ENCODE data around the gene RPAP3. TPM values are rescaled to one million over a fixed set of nuclear protein-coding genes. Genes with fewer than 3 reads are reported as not detected.

Gene RPAP3
- total RNA-seq, 1 donor from 2014 or later = 30.1 TPM

- no peak for DNase-seq (ENCODE audit: low read depth)
These were observed 12.7 kb upstream of the RPAP3 start for GRCh38 chr12:47718531-47718930.

- DNase-seq (ENCODE audit: low read depth) = peak; percentile 69
These were observed 11.8 kb upstream of the RPAP3 start for GRCh38 chr12:47717443-47718193.

- DNase-seq (ENCODE audit: low read depth) = no peak
These were observed 11.2 kb upstream of the RPAP3 start for GRCh38 chr12:47717046-47717442.

GRCh38 chr12:47715877-47716548 is 10.2 kb upstream of the RPAP3 start:
- DNase-seq (ENCODE audit: low read depth) = no peak

GRCh38 chr12:47715393-47715876 is 9.6 kb upstream of the RPAP3 start:
- DNase-seq (ENCODE audit: low read depth) = peak; percentile 58

GRCh38 chr12:47714826-47715386 is 9.1 kb upstream of the RPAP3 start:
- DNase-seq (ENCODE audit: low read depth) = no peak

- no peak for DNase-seq (ENCODE audit: low read depth)
These were observed 6.3 kb upstream of the RPAP3 start for GRCh38 chr12:47712171-47712570.

- DNase-seq (ENCODE audit: low read depth) = no peak
These were observed 5.6 kb upstream of the RPAP3 start for GRCh38 chr12:47711448-47711847.

GRCh38 chr12:47710278-47710677 is 4.4 kb upstream of the RPAP3 start:
- DNase-seq (ENCODE audit: low read depth) = no peak

GRCh38 chr12:47709671-47710070 is 3.8 kb upstream of the RPAP3 start:
- DNase-seq (ENCODE audit: low read depth) = no peak

GRCh38 chr12:47709237-47709636 is 3.4 kb upstream of the RPAP3 start:
- DNase-seq (ENCODE audit: low read depth) = no peak

- DNase-seq (ENCODE audit: low read depth) = no peak
These were observed 2.2 kb upstream of the RPAP3 start for GRCh38 chr12:47707905-47708543.

GRCh38 chr12:47707355-47707754 is 1.5 kb upstream of the RPAP3 start:
- DNase-seq (ENCODE audit: low read depth) = no peak

- no peak for DNase-seq (ENCODE audit: low read depth)
These were observed 633 bp downstream of the RPAP3 start for GRCh38 chr12:47705229-47705565.

GRCh38 chr12:47704719-47705118 is 1.1 kb downstream of the RPAP3 start:
- no peak for DNase-seq (ENCODE audit: low read depth)

GRCh38 chr12:47700263-47700662 is 5.6 kb downstream of the RPAP3 start:
- DNase-seq (ENCODE audit: low read depth) = no peak

GRCh38 chr12:47698631-47699030 is 7.2 kb downstream of the RPAP3 start:
- DNase-seq (ENCODE audit: low read depth) = no peak

GRCh38 chr12:47698055-47698454 is 7.8 kb downstream of the RPAP3 start:
- no peak for DNase-seq (ENCODE audit: low read depth)

GRCh38 chr12:47689215-47689614 is 16.6 kb downstream of the RPAP3 start:
- no peak for DNase-seq (ENCODE audit: low read depth)

- DNase-seq (ENCODE audit: low read depth) = no peak
These were observed 18.2 kb downstream of the RPAP3 start for GRCh38 chr12:47687636-47688035.

GRCh38 chr12:47686645-47687240 is 19.1 kb downstream of the RPAP3 start:
- peak; percentile 54 for DNase-seq (ENCODE audit: low read depth)

GRCh38 chr12:47679785-47680184 is 26.0 kb downstream of the RPAP3 start:
- no peak for DNase-seq (ENCODE audit: low read depth)

Data from renal cortical epithelial cell (primary cell).